ENCODE results near the gene PLPP7. TPM values are rescaled to one million over a fixed set of nuclear protein-coding genes. Genes with fewer than 3 reads are reported as not detected.

The PLPP7 gene
- total and polyA plus RNA-seq, 7 donors: 0.46 to 31.9 (median 14.3) TPM

Other genes with a start within 250 kb of the PLPP7 start
- gene AIF1L, start 193.2 kb upstream of the PLPP7 start, total RNA-seq: 10 to 100 TPM in 1 of 4 donors, 1 to 10 TPM in 3; 2.5 to 11.6 (median 3.9) TPM
- gene AIF1L, start 193.2 kb upstream of the PLPP7 start, polyA plus RNA-seq: 1 to 10 TPM; 2.4 to 3.9 (median 3.2) TPM
- gene NUP214, start 164.1 kb upstream of the PLPP7 start, total RNA-seq: 10 to 100 TPM; 28.5 to 87.5 (median 38.9) TPM
- gene NUP214, start 164.1 kb upstream of the PLPP7 start, polyA plus RNA-seq: 10 to 100 TPM in 2 of 3 donors, 1 to 10 TPM in 1; 9.2 to 22.0 (median 21.0) TPM
- 1 to 10 TPM; 1.2 to 3.0 (median 2.2) TPM for gene FAM78A, start 13.2 kb upstream of the PLPP7 start, total RNA-seq
- 10 to 100 TPM in 1 of 3 donors, 1 to 10 TPM in 1, under 1 TPM in 1; 0.60 to 11.9 (median 1.4) TPM for gene FAM78A, start 13.2 kb upstream of the PLPP7 start, polyA plus RNA-seq
- gene PRRC2B, start 104.4 kb downstream of the PLPP7 start, total RNA-seq: 10 to 100 TPM; 62.7 to 98.6 (median 78.9) TPM
- gene PRRC2B, start 104.4 kb downstream of the PLPP7 start, polyA plus RNA-seq: 10 to 100 TPM; 10.8 to 85.0 (median 13.2) TPM
- 10 to 100 TPM; 21.9 to 61.2 (median 30.0) TPM for gene POMT1, start 213.2 kb downstream of the PLPP7 start, total RNA-seq
- gene POMT1, start 213.2 kb downstream of the PLPP7 start, polyA plus RNA-seq: 10 to 100 TPM in 1 of 3 donors, 1 to 10 TPM in 2; 3.6 to 19.8 (median 4.4) TPM
- gene UCK1, start 241.5 kb downstream of the PLPP7 start, total RNA-seq: 10 to 100 TPM; 35.7 to 67.5 (median 52.0) TPM
- 10 to 100 TPM; 20.8 to 30.1 (median 28.2) TPM for gene UCK1, start 241.5 kb downstream of the PLPP7 start, polyA plus RNA-seq